ENCODE measurements around the gene PYY.

Gene PYY

GRCh38 chr17:43920500-43921095, 33.1 kb downstream of the PYY start:
- TF ChIP-seq FOXP2 (optimal IDR thresholded peaks at IDR 0.05; ENCODE audit: borderline replicate concordance, extremely low read depth, extremely low read length, insufficient read depth) (no peak), POLR2AphosphoS5 (IDR thresholded peaks at IDR 0.05; ENCODE audit: low read depth, low read length) (no peak), SIN3A (IDR thresholded peaks at IDR 0.05; ENCODE audit: borderline replicate concordance, insufficient read depth, low read length) (no peak), TAF1 (IDR thresholded peaks at IDR 0.05; ENCODE audit: borderline replicate concordance, insufficient read depth, low read length) (no peak), REST (IDR thresholded peaks at IDR 0.05; ENCODE audit: insufficient read depth in 1 of 2, low read depth in 2 of 2, low read length in 2 of 2) (no peak)

- no peak for TF ChIP-seq REST (IDR thresholded peaks at IDR 0.05; ENCODE audit: insufficient read depth in 1 of 2, low read depth in 2 of 2, low read length in 2 of 2)
- no peak for TF ChIP-seq TAF1 (IDR thresholded peaks at IDR 0.05; ENCODE audit: borderline replicate concordance, insufficient read depth, low read length)
- TF ChIP-seq POLR2AphosphoS5 (IDR thresholded peaks at IDR 0.05; ENCODE audit: low read depth, low read length): no peak
- no peak for TF ChIP-seq SIN3A (IDR thresholded peaks at IDR 0.05; ENCODE audit: borderline replicate concordance, insufficient read depth, low read length)
- TF ChIP-seq FOXP2 (optimal IDR thresholded peaks at IDR 0.05; ENCODE audit: borderline replicate concordance, extremely low read depth, extremely low read length, insufficient read depth): no peak
These were observed 35.7 kb downstream of the PYY start for GRCh38 chr17:43918026-43918389.

- TF ChIP-seq FOXP2 (optimal IDR thresholded peaks at IDR 0.05; ENCODE audit: borderline replicate concordance, extremely low read depth, extremely low read length, insufficient read depth) (no peak), TAF1 (IDR thresholded peaks at IDR 0.05; ENCODE audit: borderline replicate concordance, insufficient read depth, low read length) (no peak), POLR2AphosphoS5 (IDR thresholded peaks at IDR 0.05; ENCODE audit: low read depth, low read length) (no peak)
These were observed 36.3 kb downstream of the PYY start for GRCh38 chr17:43917348-43918025.

GRCh38 chr17:43917016-43917347, 36.8 kb downstream of the PYY start:
- no peak for TF ChIP-seq POLR2AphosphoS5 (IDR thresholded peaks at IDR 0.05; ENCODE audit: low read depth, low read length)
- TF ChIP-seq TAF1 (IDR thresholded peaks at IDR 0.05; ENCODE audit: borderline replicate concordance, insufficient read depth, low read length): no peak
- TF ChIP-seq FOXP2 (optimal IDR thresholded peaks at IDR 0.05; ENCODE audit: borderline replicate concordance, extremely low read depth, extremely low read length, insufficient read depth): no peak
- TF ChIP-seq SIN3A (IDR thresholded peaks at IDR 0.05; ENCODE audit: borderline replicate concordance, insufficient read depth, low read length): no peak
- TF ChIP-seq REST (IDR thresholded peaks at IDR 0.05; ENCODE audit: insufficient read depth in 1 of 2, low read depth in 2 of 2, low read length in 2 of 2): no peak

- no peak for TF ChIP-seq SIN3A (IDR thresholded peaks at IDR 0.05; ENCODE audit: borderline replicate concordance, insufficient read depth, low read length)
- no peak for TF ChIP-seq TAF1 (IDR thresholded peaks at IDR 0.05; ENCODE audit: borderline replicate concordance, insufficient read depth, low read length)
- no peak for TF ChIP-seq REST (IDR thresholded peaks at IDR 0.05; ENCODE audit: insufficient read depth in 1 of 2, low read depth in 2 of 2, low read length in 2 of 2)
- no peak for TF ChIP-seq POLR2AphosphoS5 (IDR thresholded peaks at IDR 0.05; ENCODE audit: low read depth, low read length)
- TF ChIP-seq FOXP2 (optimal IDR thresholded peaks at IDR 0.05; ENCODE audit: borderline replicate concordance, extremely low read depth, extremely low read length, insufficient read depth): no peak
These were observed 37.4 kb downstream of the PYY start for GRCh38 chr17:43916385-43916784.
